ENCODE data around the gene CTCF.

Gene CTCF

GRCh38 chr16:67549240-67549639 is 13.1 kb upstream of the CTCF start:
- no peak for DNase-seq

- no peak for DNase-seq
Measured at GRCh38 chr16:67549936-67550335, 12.4 kb upstream of the CTCF start.

- DNase-seq = no peak
Measured at GRCh38 chr16:67551091-67551490, 11.2 kb upstream of the CTCF start.

GRCh38 chr16:67551972-67552371 is 10.4 kb upstream of the CTCF start:
- no peak for DNase-seq

- DNase-seq = no peak
Measured at GRCh38 chr16:67552476-67552875, 9.8 kb upstream of the CTCF start.

GRCh38 chr16:67555795-67556212 is 6.5 kb upstream of the CTCF start:
- peak; percentile 71 for DNase-seq

GRCh38 chr16:67558859-67559258 is 3.5 kb upstream of the CTCF start:
- no peak for DNase-seq

GRCh38 chr16:67560827-67561342 is 1.4 kb upstream of the CTCF start:
- DNase-seq = no peak

- DNase-seq = no peak
Measured at GRCh38 chr16:67561501-67561823, 864 bp upstream of the CTCF start.

- DNase-seq = peak; percentile 98
Measured at GRCh38 chr16:67561824-67562525, 351 bp upstream of the CTCF start.

- DNase-seq = peak; percentile 66
Measured at GRCh38 chr16:67562918-67563707, 787 bp downstream of the CTCF start.

- DNase-seq = peak; percentile 56
Measured at GRCh38 chr16:67563708-67564468, 1.6 kb downstream of the CTCF start.

- DNase-seq = no peak
Measured at GRCh38 chr16:67565470-67566100, 3.3 kb downstream of the CTCF start.

- no peak for DNase-seq
Measured at GRCh38 chr16:67571464-67571863, 9.1 kb downstream of the CTCF start.

GRCh38 chr16:67571981-67572431 is 9.7 kb downstream of the CTCF start:
- no peak for DNase-seq

GRCh38 chr16:67579686-67580085 is 17.4 kb downstream of the CTCF start:
- no peak for DNase-seq

GRCh38 chr16:67580202-67580601 is 17.9 kb downstream of the CTCF start:
- DNase-seq = no peak

- DNase-seq = no peak
Measured at GRCh38 chr16:67593288-67593687, 31.0 kb downstream of the CTCF start.

GRCh38 chr16:67593701-67594100 is 31.4 kb downstream of the CTCF start:
- no peak for DNase-seq

GRCh38 chr16:67594256-67594915 is 32.1 kb downstream of the CTCF start:
- DNase-seq = no peak

GRCh38 chr16:67594956-67595355 is 32.6 kb downstream of the CTCF start:
- no peak for DNase-seq

- no peak for DNase-seq
Measured at GRCh38 chr16:67598527-67598926, 36.2 kb downstream of the CTCF start.

Data from CD4-positive, alpha-beta T cell treated with Interleukin-17A for 1 hour (primary cell).